ENCODE results near the gene PDE6A. TPM values are rescaled to one million over a fixed set of nuclear protein-coding genes. Genes with fewer than 3 reads are reported as not detected.

The PDE6A gene
- total and polyA plus RNA-seq, 12 donors = 0.14 to 1.6 (median 0.86) TPM

DNA sequence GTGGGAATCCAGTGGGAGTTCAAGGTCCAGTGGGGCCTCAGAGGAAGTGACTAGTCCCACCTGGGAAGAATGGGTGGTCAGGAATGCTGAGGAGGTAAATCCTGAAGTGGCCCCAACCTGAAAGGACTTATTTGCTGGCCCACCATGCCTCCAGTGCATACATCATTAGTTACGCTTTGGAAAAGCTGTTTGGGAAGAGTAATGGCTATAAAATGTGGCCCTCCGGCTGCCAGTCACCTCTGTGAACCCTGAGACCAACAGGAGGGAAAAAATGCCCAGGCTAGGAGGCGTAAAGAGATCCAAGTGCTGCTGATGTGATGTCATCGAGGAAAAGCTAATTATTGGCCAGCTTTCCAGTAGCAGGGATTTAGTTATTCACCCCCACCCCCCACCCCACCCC, 13.3 kb upstream of the PDE6A start:
- H3K9me3 ChIP-seq (replicated peaks in 1 of 3) = no peaks in the 10 kb centered on the region
- no peak overlapping the region for H3K4me3 ChIP-seq
- H3K27ac ChIP-seq = no peak overlapping the region
- H3K4me1 ChIP-seq (replicated peaks in 1 of 2) = peaks cover 10 to 21% of the 10 kb centered on the region in 2 donors
- H3K36me3 ChIP-seq (replicated peaks in 1 of 2) = no peaks in the 10 kb centered on the region
- TF ChIP-seq, protein P1, sequence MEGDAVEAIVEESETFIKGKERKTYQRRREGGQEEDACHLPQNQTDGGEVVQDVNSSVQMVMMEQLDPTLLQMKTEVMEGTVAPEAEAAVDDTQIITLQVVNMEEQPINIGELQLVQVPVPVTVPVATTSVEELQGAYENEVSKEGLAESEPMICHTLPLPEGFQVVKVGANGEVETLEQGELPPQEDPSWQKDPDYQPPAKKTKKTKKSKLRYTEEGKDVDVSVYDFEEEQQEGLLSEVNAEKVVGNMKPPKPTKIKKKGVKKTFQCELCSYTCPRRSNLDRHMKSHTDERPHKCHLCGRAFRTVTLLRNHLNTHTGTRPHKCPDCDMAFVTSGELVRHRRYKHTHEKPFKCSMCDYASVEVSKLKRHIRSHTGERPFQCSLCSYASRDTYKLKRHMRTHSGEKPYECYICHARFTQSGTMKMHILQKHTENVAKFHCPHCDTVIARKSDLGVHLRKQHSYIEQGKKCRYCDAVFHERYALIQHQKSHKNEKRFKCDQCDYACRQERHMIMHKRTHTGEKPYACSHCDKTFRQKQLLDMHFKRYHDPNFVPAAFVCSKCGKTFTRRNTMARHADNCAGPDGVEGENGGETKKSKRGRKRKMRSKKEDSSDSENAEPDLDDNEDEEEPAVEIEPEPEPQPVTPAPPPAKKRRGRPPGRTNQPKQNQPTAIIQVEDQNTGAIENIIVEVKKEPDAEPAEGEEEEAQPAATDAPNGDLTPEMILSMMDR (IDR thresholded peaks at IDR 0.05) = no peak
- no peak for TF ChIP-seq POLR2A (IDR thresholded peaks at IDR 0.05)
- WGBS, 4 donors = 85 to 93% (median 92%) methylated on average over 4 of the region's 4 CpGs
- H3K27me3 ChIP-seq = no peaks in the 10 kb centered on the region
- DNase-seq = no peak
- intact Hi-C loops (cut with DNase I) = no loop called here

DNA sequence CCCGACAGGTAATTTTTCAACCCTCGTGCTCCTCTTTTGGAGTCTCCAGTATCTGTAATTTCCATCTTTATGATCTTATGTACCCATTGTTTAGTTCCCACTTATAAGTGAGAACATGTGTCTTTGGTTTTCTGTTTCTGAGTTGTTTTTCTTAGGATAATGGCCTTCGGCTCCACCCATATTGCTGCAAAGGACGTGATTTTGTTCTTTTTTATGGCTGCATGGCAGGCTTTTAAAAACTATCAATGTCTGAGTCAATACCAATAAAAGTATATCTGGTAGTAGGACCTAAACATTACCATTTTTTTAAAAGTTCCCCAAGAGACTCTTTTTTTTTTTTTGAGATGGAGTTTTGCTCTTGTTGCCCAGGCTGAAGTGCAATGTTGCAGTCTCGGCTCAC, 12.1 kb upstream of the PDE6A start:
- no peak overlapping the region for H3K27ac ChIP-seq
- DNase-seq = no peak
- H3K36me3 ChIP-seq (replicated peaks in 1 of 2) = no peaks in the 10 kb centered on the region
- 73 to 88% (median 80%) methylated on average over 5 of the region's 5 CpGs for WGBS, 4 donors
- H3K9me3 ChIP-seq (replicated peaks in 1 of 3) = no peaks in the 10 kb centered on the region
- TF ChIP-seq POLR2A (IDR thresholded peaks at IDR 0.05) = no peak
- TF ChIP-seq, protein P1 (IDR thresholded peaks at IDR 0.05) = no peak
- intact Hi-C loops (cut with DNase I) = no loop called here
- no peak overlapping the region for H3K4me3 ChIP-seq
- peaks cover 10 to 18% of the 10 kb centered on the region in 2 donors for H3K4me1 ChIP-seq (replicated peaks in 1 of 2)
- no peaks in the 10 kb centered on the region for H3K27me3 ChIP-seq

DNA sequence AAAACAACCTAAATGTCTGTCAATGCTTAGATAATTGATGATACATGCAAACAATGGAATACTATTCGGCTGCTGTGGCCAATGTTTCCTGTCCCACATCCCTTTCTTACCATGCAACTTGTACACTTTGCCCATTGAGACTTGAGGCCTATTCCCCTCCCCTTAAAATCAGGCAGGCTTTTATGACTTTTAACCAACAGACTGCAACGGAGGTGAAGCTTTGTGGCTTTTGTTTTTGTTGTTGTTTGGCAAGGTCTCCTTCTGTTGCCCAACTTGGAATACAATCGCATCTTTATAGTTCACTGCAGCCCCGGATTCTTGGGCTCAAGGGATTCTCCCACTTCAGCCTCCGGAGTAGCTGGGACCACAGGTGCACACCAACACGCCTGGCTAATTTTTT, 10.2 kb upstream of the PDE6A start:
- H3K4me3 ChIP-seq = no peak overlapping the region
- TF ChIP-seq POLR2A (IDR thresholded peaks at IDR 0.05) = no peak
- TF ChIP-seq, protein P1 (IDR thresholded peaks at IDR 0.05) = no peak
- peaks cover 5% of the 10 kb centered on the region in 2 donors for H3K4me1 ChIP-seq (replicated peaks in 1 of 2)
- DNase-seq = peak in 1 of 7 donors; percentile 9
- H3K27me3 ChIP-seq = no peaks in the 10 kb centered on the region
- intact Hi-C loops (cut with DNase I) = no loop called here
- no peaks in the 10 kb centered on the region for H3K36me3 ChIP-seq (replicated peaks in 1 of 2)
- H3K9me3 ChIP-seq (replicated peaks in 1 of 3) = no peaks in the 10 kb centered on the region
- WGBS, 4 donors = 82 to 90% (median 87%) methylated on average over 6 of the region's 6 CpGs
- H3K27ac ChIP-seq = no peak overlapping the region

GRCh38 chr5:149953436-149954121, 9.0 kb upstream of the PDE6A start:
- TF ChIP-seq POLR2A (IDR thresholded peaks at IDR 0.05) = no peak
- TF ChIP-seq, protein P1 (IDR thresholded peaks at IDR 0.05) = no peak
- 69 to 79% (median 76%) methylated on average over 9 of the region's 9 CpGs for WGBS, 4 donors
- no peak for DNase-seq

More at GRCh38 chr5:149953436-149954121, 9.0 kb upstream of the PDE6A start:
- H3K4me1 ChIP-seq (replicated peaks in 1 of 2) = no peaks in the 10 kb centered on the region
- H3K4me3 ChIP-seq = no peak overlapping the region
- H3K27me3 ChIP-seq = no peaks in the 10 kb centered on the region
- intact Hi-C loops (cut with DNase I) = no loop called here
- H3K9me3 ChIP-seq (replicated peaks in 1 of 3) = no peaks in the 10 kb centered on the region
- no peak overlapping the region for H3K27ac ChIP-seq
- H3K36me3 ChIP-seq (replicated peaks in 1 of 2) = no peaks in the 10 kb centered on the region

All from adrenal gland (tissue), 12 donors.